SW 1271 (cell line): ENCODE measurements around the gene GALNT16.
"Not testable (repeated sequence)": the region's sequence is repeated elsewhere in the genome, so short reads cannot be mapped to it uniquely, and the experiment has no call there.

Source experiments
- DNase-seq, 2 experiments: peaks; one replicate each; lab custom pipeline; 2025; lab: John Stamatoyannopoulos, UW

GALNT16 gene

DNA sequence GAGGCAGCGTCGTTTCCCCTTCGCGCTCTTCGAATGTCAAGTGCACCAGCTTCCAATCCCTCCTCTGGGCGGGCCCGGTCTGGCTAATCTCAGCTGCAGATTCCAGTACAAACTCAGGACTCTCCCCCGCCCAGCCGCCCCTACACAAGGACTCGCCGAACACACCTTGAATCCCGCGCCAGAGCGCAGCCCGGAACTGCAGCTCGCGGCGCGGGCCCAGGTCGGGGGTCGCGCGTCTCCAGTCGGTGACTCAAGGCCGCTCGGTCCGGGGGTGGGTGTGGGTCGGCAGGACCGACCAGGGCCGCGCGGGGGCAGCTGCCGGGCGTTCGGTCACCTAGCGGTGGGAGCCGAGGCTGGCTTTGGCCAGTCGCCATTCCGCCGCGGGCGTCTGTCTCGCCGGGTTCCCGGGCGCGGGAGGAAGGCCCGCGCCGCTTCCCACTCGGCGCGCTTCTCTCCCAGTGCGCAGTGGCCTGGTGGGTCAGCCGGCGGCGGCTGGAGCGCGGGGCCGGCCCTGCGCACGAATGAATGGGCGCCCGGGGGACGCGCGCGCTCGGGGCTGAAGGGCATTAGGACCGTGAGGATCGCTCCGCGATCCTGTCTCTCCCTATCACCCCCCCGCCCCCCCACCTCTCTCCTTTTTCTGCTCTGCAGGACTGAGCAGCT lies at the start of gene GALNT16:
Gene GALNT16, plus strand, starts transcription at position 632 of the 663 bp plus-strand sequence. CDS start 133 bp downstream, outside the sequence.
- no peak for DNase-seq

DNA sequence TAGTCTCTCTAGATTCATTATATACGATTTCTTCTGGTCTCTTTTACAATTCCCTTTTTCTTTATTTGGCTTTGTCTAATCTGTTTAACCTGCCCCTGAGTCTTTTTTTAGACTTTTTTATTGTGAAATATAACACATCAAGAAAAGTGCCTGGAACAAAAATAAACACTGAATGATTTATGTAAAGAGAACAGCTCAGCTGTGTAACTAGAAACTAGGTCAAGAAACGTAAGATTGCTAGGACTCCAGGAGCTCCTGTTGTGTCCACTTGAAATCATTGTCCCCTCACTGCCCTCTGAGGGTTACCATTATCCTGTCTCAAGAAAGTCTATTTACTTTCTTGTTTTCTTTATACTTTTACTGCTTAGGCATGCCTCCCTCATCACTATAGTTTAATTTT lies 45.6 kb upstream of the GALNT16 start:
- no peak for DNase-seq

DNA sequence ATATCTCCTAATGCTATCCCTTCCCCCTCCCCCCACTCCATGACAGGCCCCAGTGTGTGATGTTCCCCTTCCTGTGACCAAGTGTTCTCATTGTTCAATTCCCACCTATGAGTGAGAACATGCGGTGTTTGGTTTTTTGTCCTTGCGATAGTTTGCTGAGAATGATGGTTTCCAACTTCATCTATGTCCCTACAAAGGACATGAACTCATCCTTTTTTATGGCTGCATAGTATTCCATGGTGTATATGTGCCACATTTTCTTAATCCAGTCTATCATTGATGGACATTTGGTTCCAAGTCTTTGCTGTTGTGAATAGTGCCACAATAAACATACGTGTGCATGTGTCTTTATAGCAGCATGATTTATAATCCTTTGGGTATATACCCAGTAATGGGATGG lies 42.3 kb upstream of the GALNT16 start:
- DNase-seq = not testable (repeated sequence)

DNA sequence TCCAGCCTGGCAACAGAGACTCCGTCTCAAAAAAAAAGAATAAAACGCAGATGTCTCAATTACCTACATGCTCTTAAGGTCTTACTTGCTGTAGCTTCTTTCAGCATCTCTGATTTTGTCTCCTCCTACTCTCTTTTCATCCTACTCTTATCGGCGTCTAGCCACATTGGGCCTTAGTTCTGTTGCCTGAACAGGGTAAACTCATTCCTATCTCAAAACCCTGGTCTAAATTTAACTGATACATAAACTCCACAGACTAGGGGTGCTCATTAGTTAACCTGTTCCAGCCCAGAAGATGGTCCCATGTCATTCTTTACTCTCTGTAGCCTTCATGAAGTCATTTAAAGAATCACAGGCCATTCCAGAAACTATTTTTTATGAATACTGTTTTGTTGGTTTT lies 35.0 kb upstream of the GALNT16 start:
- no peak for DNase-seq

DNA sequence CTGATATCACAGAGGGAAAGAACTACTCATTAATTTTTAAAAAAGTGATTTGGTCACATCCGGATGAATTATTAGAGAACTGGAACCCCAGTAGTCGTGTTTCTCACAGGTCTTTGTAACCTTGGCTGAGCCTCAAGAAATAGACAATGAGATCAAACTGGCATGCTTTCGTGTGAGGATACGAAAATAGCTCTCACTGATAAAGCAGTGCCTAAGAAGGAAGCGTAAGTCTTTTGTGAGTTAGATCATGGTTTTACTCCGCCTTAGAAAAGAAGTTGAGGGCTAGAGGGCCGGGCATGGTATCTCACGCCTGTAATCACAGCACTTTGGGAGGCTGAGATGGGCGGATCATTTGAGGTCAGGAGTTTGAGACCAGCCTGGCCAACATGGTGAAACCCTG lies 33.8 kb upstream of the GALNT16 start:
- DNase-seq = no peak

DNA sequence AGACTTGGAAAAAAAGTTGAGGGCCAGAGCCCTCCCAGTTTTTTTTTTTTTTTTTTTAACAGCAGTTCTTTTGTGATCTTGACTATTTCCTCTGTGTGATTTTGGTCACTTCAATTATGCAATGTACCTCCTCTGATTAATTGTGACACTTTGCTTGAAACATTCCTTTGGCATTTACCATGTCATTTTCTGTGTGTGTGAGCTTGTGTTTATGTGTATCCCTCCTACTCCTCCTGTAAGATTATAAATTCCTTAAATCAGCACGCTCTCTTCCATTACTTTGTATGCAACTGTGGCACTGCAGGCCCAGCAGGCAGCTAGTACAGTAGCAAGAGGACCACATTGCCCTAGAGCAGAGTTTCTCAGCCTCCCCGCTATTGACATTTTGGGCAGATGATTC lies 33.2 kb upstream of the GALNT16 start:
- DNase-seq = no peak

DNA sequence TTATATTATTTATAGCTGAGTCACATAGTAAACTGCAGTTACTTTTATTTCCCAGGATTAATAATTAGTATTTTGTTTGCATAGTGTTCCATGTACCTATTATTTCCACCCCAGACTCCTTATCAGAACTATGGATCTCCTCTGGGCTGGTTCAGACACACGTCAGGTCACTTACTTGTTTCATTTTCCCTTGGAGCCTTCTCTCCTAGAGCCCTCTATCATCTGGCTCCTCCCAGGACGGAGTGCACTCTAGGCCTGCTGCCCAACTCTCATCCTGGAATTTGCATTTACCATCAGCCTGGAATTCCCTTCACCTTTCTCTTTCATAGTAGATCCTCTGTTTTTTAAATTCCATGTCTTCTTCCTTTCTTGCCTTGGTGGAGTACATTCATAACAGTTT lies 28.5 kb upstream of the GALNT16 start:
- no peak for DNase-seq

DNA sequence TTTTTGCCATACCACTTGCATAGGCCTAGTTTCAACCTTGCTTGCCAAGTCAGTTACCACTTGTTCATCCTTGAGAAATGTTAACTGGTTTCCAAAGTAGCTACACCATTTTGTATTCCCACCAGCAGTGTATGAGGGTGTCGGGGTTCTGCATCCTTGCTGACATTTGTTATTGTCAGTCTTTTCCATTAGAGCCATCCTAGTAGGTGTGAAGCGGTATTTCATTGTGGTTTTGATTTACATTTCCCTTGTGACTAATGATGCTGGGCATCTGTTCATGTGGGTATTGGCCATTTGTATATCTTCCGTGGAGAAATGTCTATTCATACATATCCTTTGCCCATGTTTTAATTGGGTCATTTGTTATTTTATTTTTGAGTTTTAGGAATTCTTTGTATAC lies 27.6 kb upstream of the GALNT16 start:
- no peak for DNase-seq

DNA sequence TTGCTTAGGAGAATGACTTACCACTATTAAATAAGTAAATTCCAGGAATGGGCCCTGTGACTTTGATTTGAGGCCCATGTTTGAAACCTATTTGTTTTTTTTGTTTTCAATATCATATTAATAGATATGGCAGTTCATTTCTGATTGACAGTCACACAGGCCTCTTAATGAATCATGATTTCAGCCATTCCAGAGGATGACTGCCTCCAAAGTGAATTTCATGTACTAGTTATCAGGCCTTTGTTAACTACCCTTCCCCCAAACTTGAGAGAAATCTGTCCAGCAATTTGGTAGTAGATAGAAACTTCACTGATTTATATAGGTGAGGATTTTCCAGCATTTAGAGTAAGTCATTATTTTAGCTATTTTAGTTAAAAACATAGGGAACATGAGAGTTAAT lies 25.9 kb upstream of the GALNT16 start:
- no peak for DNase-seq

DNA sequence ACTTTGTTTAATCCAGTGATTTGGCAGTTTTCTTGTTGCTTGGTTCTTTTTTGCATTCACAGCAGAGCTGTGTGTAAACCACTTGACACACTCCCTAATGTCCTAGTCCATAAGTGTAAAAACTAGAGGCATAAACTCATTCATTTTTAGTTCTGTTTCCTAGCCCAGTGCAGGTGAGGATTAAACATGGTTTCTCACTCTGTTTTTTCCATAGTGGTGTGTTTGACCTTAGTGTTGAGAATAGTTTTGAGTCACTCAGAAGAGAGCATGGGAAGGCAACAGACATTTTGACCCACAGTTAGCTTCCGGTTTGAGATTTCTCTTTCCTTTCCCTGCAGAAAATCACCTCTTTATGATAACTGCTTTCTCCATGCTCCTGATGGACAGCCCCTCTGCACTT lies 24.2 kb upstream of the GALNT16 start:
- no peak for DNase-seq

DNA sequence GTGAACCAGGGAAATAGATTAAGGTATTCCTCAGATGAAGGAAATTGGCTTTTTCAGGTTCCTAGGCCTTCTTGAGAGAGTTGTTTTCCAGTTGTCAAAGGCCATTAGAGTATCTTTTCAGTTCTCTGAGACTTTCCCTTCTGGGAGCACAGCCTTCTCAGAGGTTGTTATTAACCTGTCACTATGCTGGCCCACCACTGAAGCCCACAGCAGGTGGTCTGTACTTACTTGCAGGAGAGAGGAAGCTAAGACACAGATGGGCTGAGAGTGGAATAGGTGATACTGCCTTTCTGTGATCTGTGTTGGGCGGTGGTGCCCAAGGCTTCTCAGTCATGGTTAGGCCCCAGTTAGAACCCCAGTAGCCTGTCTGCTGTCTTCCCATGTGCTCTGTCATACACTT lies 22.8 kb upstream of the GALNT16 start:
- no peak for DNase-seq

DNA sequence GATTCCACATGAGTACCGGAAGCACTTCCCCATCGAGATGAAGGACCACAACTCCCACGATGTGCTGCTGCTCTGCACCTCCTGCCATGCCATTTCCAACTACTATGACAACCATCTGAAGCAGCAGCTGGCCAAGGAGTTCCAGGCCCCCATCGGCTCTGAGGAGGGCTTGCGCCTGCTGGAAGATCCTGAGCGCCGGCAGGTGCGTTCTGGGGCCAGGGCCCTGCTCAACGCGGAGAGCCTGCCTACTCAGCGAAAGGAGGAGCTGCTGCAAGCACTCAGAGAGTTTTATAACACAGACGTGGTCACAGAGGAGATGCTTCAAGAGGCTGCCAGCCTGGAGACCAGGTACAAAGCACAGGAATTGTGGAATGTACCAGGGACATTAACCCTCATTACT lies 22.4 kb upstream of the GALNT16 start:
- DNase-seq = no peak

DNA sequence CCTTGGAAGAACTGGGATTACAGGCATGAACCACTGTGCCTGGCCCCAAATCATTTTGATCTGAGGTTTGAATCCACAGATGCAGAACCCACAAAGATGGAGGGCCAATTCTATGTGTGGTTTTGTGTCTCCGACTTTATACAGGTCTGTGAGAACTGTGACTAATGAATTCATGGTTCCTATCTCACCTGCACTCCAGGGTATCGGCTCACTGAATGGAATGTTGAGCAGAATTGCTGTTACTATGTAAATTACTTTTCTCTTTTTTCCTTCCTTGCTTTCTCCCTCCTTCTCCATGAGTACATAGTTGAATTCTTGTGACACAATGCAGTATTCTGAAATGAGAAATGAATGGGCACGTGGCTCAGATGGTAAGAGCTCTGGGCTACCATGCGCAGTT lies 21.1 kb upstream of the GALNT16 start:
- no peak for DNase-seq

DNA sequence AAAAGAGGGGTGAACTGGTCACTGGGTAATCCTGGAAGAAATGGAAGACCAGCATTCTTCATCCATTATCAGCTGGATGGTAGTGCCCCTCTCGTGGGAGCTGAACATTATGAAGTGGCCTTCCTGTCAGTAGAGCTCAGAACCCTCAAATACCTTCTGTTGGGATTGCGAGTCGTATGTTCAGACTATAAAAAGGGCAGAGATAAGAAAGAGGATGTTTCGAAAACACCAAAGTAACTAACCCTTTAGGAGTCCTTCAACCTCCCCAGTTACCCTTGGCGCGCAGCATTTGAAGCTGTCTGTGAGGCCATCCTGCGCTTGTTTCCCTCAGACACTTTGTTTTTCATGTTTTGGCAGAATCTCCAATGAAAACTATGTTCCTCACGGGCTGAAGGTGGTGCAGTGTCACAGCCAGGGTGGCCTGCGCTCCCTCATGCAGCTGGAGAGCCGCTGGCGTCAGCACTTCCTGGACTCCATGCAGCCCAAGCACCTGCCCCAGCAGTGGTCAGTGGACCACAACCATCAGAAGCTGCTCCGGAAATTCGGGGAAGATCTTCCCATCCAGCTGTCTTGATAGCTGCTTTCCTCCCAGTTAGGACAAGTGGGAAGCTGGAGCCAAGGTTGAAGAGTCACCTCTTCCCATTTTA lies 19.3 kb upstream of the GALNT16 start:
- DNase-seq = no peak

DNA sequence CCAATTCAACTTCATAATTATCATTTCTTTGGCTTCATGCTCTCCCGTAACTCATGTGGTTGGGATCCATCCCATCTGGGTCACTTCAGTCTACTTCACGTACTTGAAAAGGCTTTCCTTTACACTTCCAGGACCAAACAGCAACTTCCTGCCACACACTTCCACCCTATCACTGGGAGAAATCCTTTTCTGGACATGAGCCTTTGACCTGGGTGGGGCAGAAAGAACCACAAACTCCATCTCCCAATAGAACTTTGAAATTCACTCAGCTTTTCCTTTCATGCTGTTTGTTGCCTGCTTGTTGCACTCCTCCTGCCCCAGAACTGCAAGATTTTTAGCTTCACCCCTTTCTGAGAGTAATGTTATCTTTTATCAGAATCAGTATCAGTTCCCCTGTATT lies 18.4 kb upstream of the GALNT16 start:
- no peak for DNase-seq

DNA sequence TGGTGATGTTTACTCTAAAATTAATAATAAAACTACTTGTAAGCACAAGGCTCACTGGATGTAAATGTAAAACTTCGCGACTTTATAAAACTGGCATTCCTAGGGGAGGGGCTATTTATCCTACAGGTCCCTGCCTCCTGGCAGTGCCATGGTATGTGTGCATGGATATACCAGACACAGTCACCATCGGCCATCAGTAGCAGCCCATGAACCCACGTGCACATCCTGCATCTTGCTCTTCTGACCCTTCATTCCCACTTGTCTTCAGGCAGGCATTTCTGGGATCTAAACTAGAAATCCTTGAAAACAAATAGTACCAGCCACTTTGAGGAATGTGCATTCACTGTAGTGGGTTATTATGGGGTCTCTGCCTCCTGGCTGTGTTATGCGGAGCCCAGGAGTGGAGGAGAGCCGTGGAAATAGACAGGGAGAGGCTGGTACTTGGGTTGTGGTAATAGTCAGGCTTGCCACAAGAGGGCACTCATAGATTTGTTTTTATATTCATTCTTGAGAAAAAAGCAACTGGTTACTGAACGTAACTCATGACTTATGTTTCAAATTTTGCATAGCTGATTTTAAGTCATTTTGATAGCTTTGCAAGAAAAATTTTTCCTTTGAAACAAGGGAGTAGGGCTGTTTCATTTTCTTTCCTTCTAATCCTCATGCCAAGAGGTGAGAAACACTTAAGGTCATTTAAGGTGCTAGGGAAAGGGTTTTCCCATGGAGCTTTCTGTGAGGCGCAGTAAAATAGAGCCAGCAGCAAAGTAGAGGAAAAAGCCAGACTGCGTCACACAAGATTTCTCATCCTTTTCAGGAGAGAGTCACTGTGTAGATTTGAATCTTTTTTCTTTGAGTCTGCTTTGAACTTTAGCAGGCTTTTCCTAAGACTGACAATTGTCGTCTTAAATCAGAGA lies 17.4 kb upstream of the GALNT16 start:
- DNase-seq = peak in 1 of 2 experiments; percentile 72

DNA sequence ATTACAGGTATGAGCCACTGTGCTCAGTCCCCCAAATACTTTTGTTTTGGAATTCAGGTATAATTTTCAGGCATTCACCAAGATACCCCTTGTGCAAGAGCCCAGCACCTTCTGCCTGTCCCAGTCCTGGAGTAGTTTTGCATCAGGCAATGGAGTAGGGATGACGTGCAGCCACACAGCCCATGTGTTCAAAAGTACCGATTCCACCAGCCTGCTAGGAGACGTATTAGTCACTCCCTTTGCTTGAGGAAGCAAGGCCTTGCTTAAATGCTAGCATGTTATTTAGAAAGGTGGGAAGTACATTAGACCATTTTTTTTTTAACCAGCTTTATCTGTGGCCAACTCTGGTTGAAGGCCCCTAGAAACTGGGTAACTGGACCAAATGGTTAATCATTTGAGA lies 15.0 kb upstream of the GALNT16 start:
- DNase-seq = no peak

DNA sequence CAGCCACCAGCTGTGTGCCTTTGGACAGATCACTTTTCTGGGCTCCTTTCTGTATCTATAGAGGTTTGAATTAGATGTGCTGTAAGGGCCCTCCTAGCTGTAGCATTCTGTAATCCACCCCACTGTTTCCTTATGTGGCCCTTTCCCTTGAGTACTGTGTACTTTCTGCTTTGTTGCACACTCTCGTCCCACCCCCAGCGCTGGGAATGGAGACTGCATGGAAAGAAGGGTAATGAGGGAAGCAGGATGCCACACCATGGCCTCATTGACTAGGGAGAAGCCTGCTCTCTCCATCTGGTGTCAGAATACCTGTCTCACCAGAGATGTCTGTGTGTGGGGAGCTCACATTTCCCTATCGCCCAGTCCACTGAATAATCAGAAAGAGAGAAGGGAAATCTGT lies 13.6 kb upstream of the GALNT16 start:
- no peak for DNase-seq

DNA sequence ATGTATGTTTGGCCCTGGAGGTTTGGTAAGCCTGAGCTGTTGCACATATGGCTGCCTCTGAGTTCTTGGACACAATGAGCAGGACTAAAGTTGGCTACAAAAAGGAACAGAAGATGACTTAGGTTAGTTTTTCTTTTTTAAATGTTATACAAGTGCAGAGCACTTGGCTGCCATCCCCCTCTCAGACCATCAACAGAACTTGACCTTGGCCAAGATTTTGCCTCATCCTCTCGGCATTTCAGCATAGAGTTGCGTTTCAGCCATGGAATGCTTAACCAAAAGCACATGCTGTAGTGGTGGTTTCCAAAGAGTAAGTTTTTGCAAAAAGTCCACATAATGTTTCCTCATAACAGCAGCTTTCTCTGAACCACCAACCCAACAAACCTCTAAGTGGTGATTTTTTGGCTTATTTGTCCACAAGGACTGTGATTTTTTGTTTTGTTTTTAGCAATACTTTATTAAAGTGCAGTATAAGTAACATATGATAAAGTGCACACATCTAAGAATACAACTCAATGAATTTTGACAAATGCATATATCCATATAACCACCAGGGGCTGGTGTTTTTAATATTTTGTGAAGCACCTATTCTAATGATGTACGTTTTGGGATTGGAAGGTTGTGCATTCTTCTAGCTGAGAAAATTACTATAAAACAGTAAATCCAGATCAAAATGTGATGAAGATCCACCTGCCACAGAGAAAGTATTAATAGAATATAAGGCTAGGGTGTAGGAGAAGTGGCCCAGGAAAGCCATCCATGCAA lies 12.1 kb upstream of the GALNT16 start:
- peak in 1 of 2 experiments; percentile 6 for DNase-seq

DNA sequence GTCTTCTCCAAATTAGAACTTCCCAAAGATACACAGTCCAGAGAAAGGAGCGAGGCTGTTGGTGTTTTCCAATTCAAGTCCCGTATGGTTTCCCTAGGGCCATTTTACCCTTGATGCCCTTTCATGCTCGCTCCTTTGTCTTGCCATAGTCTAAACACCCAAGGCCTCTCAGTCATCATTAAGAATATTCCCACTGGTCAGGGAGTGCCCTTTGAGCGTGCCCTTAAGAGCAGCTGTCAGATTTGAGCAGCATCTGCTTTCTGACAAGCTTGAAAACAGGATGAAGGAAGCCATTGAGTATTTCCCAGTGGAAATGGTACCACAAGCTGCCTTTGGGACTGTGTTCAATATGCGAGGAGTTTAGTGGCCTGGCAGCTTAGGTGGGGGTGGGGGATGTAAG lies 10.4 kb upstream of the GALNT16 start:
- no peak for DNase-seq

DNA sequence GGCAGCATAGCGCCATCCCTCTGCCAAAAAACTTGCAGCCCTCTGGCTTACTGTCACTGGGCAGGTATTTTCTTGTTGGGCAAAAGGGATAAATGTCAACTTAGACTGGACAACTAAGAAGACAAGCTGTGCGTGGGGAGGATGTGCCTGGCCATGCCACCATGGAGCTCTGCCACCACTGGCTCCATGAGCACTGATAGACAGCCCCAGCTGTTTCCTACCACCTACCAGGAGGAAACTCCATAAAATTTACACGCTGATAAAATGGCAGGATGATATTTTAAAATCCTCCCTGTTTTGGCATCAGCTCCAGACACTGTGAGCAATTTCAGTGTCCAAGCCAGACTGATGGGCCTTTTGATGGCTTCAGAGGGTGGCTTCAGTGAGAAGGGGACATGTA lies 7.1 kb upstream of the GALNT16 start:
- DNase-seq = no peak

DNA sequence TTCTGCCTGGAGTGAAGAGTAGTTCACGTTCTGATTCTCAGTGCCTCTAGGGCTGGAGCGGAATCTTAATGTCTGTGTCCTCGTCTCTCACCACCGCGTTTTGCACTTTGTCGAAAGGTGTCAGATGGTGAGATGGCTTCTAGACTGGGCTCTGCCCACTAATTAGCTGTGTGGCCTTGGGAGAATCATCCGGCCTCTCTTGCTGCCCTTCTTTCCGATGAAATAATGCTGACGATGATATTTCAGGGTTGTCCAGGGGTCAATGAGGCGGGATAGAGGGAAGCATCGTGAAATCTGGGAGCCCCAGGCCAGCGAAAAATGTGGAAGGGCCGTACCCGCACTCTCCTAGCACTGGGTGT lies 811 bp upstream of the GALNT16 start:
- no peak for DNase-seq
